AG09309 (cell line): ENCODE data around the gene NOTCH3.

Source experiments
- DNase-seq: peaks from one replicate; pipeline ENCODE4 v3.0.0-alpha.2; 2010; ENCODE audit warnings: low read depth
- H3K4me3 ChIP-seq: 2 replicates; pipeline ENCODE4 v1.5.1; 2011; ENCODE audit warnings: mild to moderate bottlenecking, low read depth, low read length, moderate library complexity; ENCODE audit not compliant: control insufficient read depth
- TF ChIP-seq, protein P1 (sequence below): IDR thresholded peaks from 2 replicates; pipeline ENCODE4 v1.5.1; 2011; ENCODE audit warnings: mild to moderate bottlenecking, low read depth, low read length, inconsistent platforms; ENCODE audit not compliant: insufficient read depth, control insufficient read depth; ENCODE audit errors: missing control alignments

NOTCH3 gene

DNA sequence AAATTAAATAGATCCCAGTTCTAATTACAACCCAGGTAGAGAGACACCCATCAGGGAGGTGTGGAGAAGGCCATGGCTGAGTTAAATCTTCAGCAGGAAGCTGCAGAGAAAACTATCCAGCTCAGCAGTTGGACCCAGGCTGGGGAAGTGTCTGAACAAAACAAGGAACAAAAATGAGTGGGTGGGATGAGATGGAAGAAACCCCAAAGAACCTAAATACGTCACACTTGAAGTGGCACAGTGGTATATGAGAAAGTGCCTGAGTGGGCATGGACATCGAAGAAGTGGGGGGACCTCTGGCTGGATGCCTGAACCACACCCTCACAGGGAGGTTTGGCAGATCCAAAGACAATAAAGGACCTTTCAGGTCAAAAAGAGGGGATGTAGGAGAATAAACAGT lies 35.0 kb upstream of the NOTCH3 start:
- TF ChIP-seq, protein P1, sequence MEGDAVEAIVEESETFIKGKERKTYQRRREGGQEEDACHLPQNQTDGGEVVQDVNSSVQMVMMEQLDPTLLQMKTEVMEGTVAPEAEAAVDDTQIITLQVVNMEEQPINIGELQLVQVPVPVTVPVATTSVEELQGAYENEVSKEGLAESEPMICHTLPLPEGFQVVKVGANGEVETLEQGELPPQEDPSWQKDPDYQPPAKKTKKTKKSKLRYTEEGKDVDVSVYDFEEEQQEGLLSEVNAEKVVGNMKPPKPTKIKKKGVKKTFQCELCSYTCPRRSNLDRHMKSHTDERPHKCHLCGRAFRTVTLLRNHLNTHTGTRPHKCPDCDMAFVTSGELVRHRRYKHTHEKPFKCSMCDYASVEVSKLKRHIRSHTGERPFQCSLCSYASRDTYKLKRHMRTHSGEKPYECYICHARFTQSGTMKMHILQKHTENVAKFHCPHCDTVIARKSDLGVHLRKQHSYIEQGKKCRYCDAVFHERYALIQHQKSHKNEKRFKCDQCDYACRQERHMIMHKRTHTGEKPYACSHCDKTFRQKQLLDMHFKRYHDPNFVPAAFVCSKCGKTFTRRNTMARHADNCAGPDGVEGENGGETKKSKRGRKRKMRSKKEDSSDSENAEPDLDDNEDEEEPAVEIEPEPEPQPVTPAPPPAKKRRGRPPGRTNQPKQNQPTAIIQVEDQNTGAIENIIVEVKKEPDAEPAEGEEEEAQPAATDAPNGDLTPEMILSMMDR, result no peak
- DNase-seq, result no peak
- H3K4me3 ChIP-seq, result no peak overlapping the region

DNA sequence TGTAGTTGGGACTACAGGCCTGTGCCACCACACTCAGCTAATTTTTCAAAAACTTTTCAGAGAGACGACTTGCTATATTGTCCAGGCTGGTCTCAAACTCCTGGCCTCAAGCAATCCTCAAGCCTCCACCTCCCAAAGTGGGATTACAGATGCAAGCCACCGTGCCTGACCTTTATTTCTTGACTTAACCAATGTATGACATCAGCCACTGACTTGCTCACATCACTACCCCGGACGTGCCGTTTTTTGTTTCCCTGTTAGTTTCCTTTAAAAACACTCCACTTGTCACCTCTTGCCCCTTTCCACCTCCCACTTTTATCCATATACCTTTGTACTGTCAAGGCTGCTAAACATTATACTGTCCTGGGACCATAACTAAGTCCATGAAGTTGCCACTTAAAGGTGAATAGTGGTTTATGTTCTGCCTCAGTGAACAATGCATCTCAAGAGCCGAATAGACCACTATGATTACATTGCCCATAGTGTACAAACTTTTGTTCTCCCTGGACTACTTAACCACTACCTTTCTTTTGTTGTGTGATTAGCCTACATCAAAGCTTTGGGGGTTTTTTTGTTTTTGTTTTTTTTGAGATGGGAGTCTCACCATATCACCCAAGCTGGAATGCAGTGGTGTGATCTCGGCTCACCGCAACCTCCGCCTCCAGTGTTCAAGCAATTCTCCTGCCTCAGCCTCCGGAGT lies 33.8 kb upstream of the NOTCH3 start:
- TF ChIP-seq, protein P1, result no peak
- no peak overlapping the region for H3K4me3 ChIP-seq
- DNase-seq, result no peak

DNA sequence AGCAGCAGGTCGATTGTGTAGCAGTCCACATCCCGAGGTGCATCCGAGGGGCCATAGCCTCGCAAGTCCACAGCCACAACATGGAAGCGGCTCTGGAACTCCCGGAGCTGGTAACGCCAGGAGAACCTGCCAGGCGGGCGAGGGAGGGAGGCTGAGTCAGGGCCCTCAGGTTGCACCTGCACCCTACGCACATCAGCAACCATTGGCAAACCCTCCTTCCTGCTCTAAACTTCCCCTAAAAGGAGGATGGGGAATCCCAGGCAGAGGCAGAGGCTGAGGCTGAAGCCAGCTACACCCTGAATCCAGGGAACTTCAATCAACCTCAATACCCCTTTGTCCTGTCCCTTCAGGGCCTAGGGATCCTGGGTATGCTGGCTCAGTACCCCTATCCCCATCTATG lies 30.5 kb upstream of the NOTCH3 start:
- no peak overlapping the region for H3K4me3 ChIP-seq
- DNase-seq, result no peak
- TF ChIP-seq, protein P1, result no peak

DNA sequence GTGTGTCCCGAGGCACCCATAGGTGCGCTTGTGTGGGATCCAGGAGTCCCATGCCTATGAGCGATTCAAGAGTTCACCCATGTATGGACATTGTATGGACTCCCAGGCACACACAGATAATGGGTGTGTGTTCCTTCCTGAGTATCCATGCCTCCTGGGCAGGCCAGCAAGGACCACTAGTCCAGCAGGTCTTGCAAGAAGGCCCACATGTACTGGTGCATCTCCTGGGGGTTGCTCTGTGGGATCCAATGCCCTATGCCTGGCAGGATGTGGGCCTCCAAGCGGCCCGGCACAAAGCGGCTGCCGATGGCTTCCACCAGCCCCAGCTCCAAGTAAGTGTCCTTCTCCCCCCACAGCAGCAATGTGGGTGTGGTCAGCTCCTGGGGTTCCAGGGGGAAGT lies 26.5 kb upstream of the NOTCH3 start:
- TF ChIP-seq, protein P1, result no peak
- H3K4me3 ChIP-seq, result no peak overlapping the region
- no peak for DNase-seq

DNA sequence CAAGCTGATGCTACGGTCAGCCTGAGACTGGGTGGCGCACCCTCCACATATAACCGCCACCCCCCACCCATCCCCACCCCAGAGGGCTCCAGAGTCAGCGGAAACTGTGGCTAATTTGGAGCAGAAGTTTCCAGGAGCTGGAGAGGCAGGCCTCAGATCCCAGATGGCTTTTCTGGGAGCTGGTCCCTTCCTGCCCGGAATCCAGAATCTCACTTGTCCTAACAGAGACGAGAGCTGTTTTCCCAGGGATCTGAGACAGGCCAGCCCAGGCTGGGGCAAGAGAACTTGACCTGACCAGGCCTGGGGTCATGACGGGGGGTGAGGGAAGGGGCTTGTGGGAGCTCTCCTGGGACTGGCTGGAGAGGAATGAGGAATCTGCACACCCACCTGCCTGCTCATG lies 25.0 kb upstream of the NOTCH3 start:
- TF ChIP-seq, protein P1, result no peak
- DNase-seq, result no peak
- H3K4me3 ChIP-seq, result no peak overlapping the region

DNA sequence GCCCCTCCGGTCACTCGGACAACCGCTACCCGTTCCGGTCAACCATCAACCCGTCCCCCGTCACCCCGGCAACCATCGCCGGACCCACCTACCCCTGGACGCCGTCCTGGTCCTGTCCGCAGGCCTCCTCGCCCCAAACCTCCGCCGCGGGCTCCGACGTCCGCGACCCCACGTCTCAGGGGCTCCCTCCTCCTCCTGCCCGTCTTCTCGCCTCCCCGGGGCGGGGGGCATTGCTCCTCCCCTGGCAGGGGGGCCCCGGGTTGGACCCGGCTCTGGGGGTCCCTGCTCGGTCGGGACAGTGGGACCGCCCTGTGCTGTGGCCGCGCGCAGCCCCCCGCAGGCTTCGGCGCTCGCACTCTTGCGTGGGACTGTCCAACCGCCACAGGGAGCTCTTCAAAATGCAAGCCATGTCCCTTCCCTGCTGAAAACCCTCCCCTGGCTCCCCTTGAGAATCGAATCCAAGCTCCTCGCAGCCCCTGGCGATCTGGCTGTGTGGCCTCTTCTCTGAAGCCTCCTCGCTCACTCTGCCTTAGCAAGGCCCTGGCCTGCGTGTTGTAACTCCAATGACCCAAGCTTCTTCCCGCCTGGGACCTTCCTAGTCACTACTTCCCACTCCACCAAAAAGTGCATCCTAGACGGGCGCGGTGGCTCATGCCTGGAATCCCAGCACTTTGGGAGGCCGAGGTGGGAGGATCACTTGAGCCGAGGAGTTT lies 23.0 kb upstream of the NOTCH3 start:
- H3K4me3 ChIP-seq, result peak overlapping the region; percentile 75

More for the DNA sequence above, 23.0 kb upstream of the NOTCH3 start:
- TF ChIP-seq, protein P1, result no peak
- DNase-seq, result no peak
